DND-41 (cell line): ENCODE measurements around the gene PEDS1.

Experiments
- ATAC-seq: fragments of 200-7000 bp; cut with Tn5 transposase; 3 replicates; pipeline ENCODE4 v1.9.1; 2021; ENCODE audit warnings: low read depth; ENCODE audit not compliant: insufficient read depth
- DNase-seq: peaks from one replicate; pipeline ENCODE4 v3.0.0-alpha.2; 2020
- H2AFZ ChIP-seq: 2 replicates; pipeline ENCODE4 v1.6.0; 2012; ENCODE audit warnings: low read depth, low read length
- H3K27ac ChIP-seq: 2 replicates; pipeline ENCODE4 v1.5.1; 2012; ENCODE audit warnings: low read length, inconsistent platforms
- H3K27me3 ChIP-seq: fragments of 200-600 bp; sonication (generic); 2 replicates; pipeline ENCODE4 v1.6.0; 2012; ENCODE audit warnings: low read length, mild to moderate bottlenecking, inconsistent platforms; ENCODE audit not compliant: insufficient read depth, poor library complexity
- H3K36me3 ChIP-seq: 2 replicates; pipeline ENCODE4 v1.5.1; 2012; ENCODE audit warnings: low read length, inconsistent platforms; ENCODE audit not compliant: insufficient read depth
- H3K4me1 ChIP-seq: 2 replicates; pipeline ENCODE4 v1.5.1; 2012; ENCODE audit warnings: mild to moderate bottlenecking, low read length; ENCODE audit not compliant: insufficient read depth
- H3K4me2 ChIP-seq: 2 replicates; pipeline ENCODE4 v1.6.0; 2012; ENCODE audit warnings: mild to moderate bottlenecking, moderate library complexity, low read length, inconsistent platforms; ENCODE audit not compliant: insufficient read depth
- H3K4me3 ChIP-seq, 2 experiments: fragments of 200-600 bp in 1 of 2; shearing (Covaris generic) in 1 of 2; 2 replicates each; pipeline ENCODE4 v1.5.1; 2012 to 2016; ENCODE audit warnings: inconsistent platforms in 2 of 2, low read length in 2 of 2, mild to moderate bottlenecking in 2 of 2, low read depth in 1 of 2, moderate library complexity in 1 of 2
- H3K79me2 ChIP-seq: 2 replicates; pipeline ENCODE4 v1.6.0; 2012; ENCODE audit warnings: low read length, inconsistent platforms; ENCODE audit not compliant: insufficient read depth
- H3K9ac ChIP-seq: 2 replicates; pipeline ENCODE4 v1.6.0; 2012; ENCODE audit warnings: low read depth, mild to moderate bottlenecking, inconsistent platforms, low read length, moderate library complexity
- H3K9me3 ChIP-seq: 2 replicates; pipeline ENCODE4 v1.5.1; 2012; ENCODE audit warnings: low read length, moderate library complexity, mild to moderate bottlenecking, inconsistent platforms; ENCODE audit not compliant: insufficient read depth, severe bottlenecking
- H4K20me1 ChIP-seq: 2 replicates; pipeline ENCODE4 v1.6.0; 2012; ENCODE audit warnings: low read length; ENCODE audit not compliant: insufficient read depth
- CTCF ChIP-seq: IDR thresholded peaks from 2 replicates; pipeline ENCODE4 v1.5.1; 2012; ENCODE audit warnings: borderline replicate concordance, low read length, moderate library complexity, mild to moderate bottlenecking; ENCODE audit not compliant: poor library complexity, severe bottlenecking; ENCODE audit errors: extremely low read depth
- EZH2 ChIP-seq: IDR thresholded peaks from 3 replicates; pipeline ENCODE4 v1.6.1; 2012; ENCODE audit warnings: borderline replicate concordance, low read depth, mild to moderate bottlenecking, moderate library complexity, low read length, inconsistent platforms; ENCODE audit not compliant: severe bottlenecking

PEDS1 gene

GRCh38 chr20:50111829-50112495, 41.6 kb downstream of the PEDS1 start:
- Histone ChIP-seq H3K79me2 (peaks cover 87% of the 10 kb centered on the region), H3K9me3 (no peaks in the 10 kb centered on the region), H3K27ac (peak overlapping the region; percentile 90), H3K4me3 (peak overlapping the region; percentile 80 to 82), H3K27me3 (no peaks in the 10 kb centered on the region), H4K20me1 (peaks cover 54% of the 10 kb centered on the region), H3K9ac (peak overlapping the region; percentile 81), H3K4me1 (peaks cover 63% of the 10 kb centered on the region), H3K36me3 (peaks cover 19% of the 10 kb centered on the region), H2AFZ (no peak overlapping the region), H3K4me2 (peak overlapping the region; percentile 91)
- DNase-seq (no peak), ATAC-seq (no peak)
- TF ChIP-seq CTCF (no peak), EZH2 (no peak)

- peaks cover 57% of the 10 kb centered on the region for H3K4me1 ChIP-seq
- peaks cover 61% of the 10 kb centered on the region for H4K20me1 ChIP-seq
- peak overlapping the region; percentile 80 to 82; a peak in 3 of 4 replicates for H3K4me3 ChIP-seq
- no peak for ATAC-seq
- H3K9ac ChIP-seq: peak overlapping the region; percentile 81
- peak overlapping the region; percentile 90 for H3K27ac ChIP-seq
- no peak for TF ChIP-seq EZH2
- TF ChIP-seq CTCF: no peak
- no peak for DNase-seq
- no peaks in the 10 kb centered on the region for H3K9me3 ChIP-seq
- H3K4me2 ChIP-seq: peak overlapping the region; percentile 91
- peaks cover 93% of the 10 kb centered on the region for H3K79me2 ChIP-seq
- H2AFZ ChIP-seq: no peak overlapping the region
- peaks cover 19% of the 10 kb centered on the region for H3K36me3 ChIP-seq
- no peaks in the 10 kb centered on the region for H3K27me3 ChIP-seq
Measured at GRCh38 chr20:50111120-50111828, 42.2 kb downstream of the PEDS1 start.

GRCh38 chr20:50110141-50111047, 43.1 kb downstream of the PEDS1 start:
- Histone ChIP-seq H3K9me3 (no peaks in the 10 kb centered on the region), H3K27me3 (no peaks in the 10 kb centered on the region), H3K79me2 (peaks cover 99% of the 10 kb centered on the region), H3K36me3 (peaks cover 19% of the 10 kb centered on the region), H3K4me3 (peak overlapping the region in 1 of 2 experiments; percentile 80; a peak in 1 of 4 replicates), H3K4me2 (peak overlapping the region; percentile 91), H3K4me1 (peaks cover 54% of the 10 kb centered on the region), H3K9ac (peak overlapping the region; percentile 18; the same call in 1 of the 2 replicates), H2AFZ (no peak overlapping the region), H3K27ac (peak overlapping the region; percentile 37), H4K20me1 (peaks cover 67% of the 10 kb centered on the region)
- TF ChIP-seq CTCF: no peak
- no peak for TF ChIP-seq EZH2
- ATAC-seq (peak; percentile 13; the same call in 2 of the 3 replicates), DNase-seq (peak; percentile 47)
